HG03108 (cell line): Measurements from ENCODE around the gene STK32C.
"Not testable (repeated sequence)": the region's sequence is repeated elsewhere in the genome, so short reads cannot be mapped to it uniquely, and the experiment has no call there.

Experiments used
- ATAC-seq: cut with Tn5 transposase; IDR thresholded peaks from one replicate; pipeline ENCODE4 v1.9.1; 2021; ENCODE audit warnings: moderate library complexity; ENCODE audit not compliant: unreplicated experiment

STK32C gene

DNA sequence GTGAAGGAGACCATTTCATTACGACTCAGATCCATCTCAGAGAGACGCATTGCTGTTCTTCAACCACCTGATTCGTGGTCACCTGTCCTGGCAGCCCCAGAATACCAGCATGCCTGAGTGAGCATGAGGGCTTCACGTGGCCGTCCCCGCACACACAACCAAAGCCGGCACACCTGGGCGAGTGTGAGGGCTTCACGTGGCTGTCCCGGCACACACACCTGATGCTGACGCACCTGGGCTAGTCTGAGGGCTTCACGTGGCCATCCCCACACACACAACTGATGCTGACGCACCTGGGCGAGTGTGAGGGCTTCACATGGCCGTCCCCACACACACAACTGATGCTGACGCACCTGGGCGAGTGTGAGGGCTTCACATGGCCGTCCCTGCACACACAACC is 86.8 kb downstream of the STK32C start:
- ATAC-seq, result not testable (repeated sequence)

DNA sequence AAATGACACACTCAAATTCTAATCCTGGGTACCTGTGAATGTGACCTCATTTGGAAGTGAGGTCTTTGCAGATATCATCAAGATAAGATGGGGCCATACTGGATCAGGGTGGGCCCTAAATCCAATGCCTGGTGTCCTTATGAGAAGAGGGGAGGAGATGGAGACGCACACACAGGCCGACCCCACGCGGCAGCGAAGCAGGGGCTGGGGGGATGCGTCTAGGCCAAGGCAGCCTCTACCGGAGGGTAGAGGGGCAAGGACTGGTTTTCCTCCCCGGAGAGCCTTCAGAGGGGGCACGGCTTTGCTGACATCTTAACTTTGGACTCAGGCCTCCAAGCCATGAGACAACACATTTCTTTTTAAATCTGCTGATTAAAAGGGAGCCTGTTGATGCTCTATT is 87.7 kb downstream of the STK32C start:
- ATAC-seq, result no peak

DNA sequence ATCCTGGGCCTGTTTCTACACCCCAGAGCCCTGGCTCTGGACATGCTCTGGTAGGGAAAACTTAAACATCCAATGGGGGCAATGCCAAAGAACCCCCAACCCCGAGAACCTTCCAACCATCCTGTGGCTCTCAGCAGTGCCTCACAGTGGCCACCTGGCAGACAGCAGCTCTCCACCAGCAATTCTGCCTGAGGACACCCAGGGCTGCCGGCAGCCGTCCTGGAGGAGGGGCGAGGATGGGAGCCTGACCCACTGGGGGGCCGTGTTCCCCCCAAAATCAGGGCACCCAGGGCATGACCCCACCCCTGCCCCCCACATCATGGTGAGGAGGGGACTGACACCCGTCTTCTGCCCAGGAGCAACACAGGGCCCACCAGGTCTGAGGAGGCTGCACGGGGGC is 88.3 kb downstream of the STK32C start:
- ATAC-seq, result no peak

DNA sequence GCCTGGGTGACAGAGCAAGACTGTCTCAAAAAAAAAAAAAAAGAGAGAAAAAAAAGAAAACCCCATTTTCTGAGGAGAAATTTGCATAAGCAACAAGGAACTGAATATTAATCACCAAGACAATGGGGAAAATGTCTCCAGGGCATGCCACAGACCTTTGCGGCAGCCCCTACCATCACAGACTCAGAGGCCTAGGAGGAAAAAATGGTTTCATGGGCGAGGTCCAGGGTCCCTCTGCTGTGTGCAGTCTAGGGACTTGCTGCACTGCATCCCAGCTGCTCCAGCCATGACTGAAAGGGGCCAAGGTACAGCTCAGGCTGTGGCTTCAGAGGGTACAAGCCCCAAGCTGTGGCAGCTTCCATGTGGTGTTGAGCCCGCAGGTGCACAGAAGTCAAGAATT is 91.3 kb downstream of the STK32C start:
- ATAC-seq, result not testable (repeated sequence)

DNA sequence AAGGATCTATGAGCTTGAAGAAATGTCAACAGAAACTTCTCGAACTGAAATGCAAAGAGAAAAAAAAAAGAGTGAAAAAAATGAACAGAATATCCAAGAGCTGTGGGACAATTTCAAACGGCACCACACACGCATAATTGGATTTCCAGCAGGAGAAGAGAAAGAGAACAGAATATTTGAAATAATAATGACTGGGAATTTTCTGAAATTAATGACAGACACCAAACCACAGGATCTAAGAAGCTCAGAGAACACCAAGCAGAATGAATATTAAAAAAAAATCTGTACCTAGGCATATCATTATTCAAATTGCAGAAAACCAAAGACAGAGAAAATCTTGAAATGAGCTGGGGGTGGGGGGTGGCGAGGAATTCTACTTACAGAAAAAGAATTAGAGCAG is 93.8 kb downstream of the STK32C start:
- ATAC-seq, result no peak

DNA sequence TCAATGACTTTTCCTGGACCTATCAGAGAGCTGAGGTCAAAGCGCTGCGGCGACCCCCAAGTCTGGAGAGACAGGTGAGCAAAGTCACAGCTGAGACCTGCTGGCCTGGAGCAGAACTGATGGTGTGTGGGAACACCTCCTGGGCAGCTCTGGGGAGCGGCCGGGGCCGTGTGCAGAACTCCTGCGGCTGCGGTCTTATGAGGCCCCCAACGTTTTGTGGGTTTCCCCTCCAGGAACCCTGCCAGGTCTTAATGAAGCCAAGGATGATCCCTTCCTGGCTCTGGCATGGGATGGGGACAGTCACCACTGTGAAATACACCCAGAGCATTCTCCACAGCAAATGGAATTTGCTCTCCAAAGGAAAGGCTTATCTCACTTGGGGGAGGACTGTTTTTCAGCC is 94.9 kb downstream of the STK32C start:
- no peak for ATAC-seq

DNA sequence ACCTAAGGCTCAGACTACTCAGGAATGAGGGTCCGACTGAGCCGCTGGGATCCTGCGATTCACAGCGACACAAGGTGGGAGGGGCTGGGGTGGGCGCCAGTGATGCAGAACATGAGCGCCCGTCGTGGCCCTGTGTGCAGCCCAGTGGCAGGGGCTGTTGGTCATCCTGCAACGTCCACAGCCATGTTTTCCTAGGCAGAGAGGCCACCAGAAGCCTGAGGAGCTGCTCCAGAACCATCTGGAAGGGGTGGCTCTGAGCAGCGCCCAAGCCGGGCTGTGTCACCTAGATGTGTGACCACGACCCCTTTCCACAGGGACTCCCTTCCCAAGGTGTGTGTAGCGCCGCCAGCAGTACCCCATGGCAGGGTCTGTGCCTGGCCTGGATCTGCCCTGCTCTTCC is 96.5 kb downstream of the STK32C start:
- no peak for ATAC-seq

DNA sequence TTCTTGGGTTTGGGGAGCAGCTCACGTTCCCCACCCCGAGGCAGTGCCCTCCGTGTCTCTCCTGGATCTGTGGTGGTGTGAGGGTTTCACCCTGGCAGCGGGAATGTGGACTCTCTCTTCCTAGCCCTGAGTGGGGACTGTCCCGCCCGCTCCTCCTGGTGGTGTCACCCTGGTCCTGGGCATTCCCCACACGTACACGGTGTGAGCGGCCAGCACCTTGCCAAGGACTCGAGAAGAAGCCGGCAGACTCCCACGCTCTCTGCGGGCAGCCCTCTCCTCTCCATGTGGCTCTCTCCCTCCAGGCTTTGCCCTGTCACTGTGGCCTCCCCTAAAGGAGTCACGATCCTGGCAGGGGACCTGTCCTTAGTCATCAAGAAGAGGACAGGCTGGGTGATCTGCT is 97.0 kb downstream of the STK32C start:
- ATAC-seq, result no peak

DNA sequence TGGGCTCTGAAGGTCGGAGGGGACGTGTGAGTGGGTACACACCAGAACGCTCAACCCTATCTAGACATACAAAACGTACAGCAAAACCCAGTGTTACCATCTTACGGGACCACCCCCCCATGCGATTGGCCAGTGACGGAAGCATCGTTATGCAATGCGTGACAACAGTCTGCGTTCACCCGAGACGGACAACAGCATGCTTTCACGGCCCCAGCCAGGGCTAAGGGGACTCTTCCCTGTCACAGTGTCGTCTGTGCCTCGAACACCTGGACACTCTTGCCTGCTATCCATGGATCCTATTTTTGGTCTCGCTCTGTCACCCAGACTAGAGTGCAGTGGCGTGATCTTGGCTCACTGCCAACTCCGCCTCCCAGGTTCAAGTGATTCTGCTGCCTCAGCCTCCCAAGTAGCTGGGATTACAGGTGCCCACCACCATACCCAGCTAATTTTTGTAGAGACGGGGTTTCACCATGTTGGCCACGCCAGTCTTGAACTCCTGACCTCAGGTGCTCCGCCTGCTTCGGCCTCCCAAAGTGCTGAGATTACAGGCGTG is 97.7 kb downstream of the STK32C start:
- ATAC-seq, result no peak

DNA sequence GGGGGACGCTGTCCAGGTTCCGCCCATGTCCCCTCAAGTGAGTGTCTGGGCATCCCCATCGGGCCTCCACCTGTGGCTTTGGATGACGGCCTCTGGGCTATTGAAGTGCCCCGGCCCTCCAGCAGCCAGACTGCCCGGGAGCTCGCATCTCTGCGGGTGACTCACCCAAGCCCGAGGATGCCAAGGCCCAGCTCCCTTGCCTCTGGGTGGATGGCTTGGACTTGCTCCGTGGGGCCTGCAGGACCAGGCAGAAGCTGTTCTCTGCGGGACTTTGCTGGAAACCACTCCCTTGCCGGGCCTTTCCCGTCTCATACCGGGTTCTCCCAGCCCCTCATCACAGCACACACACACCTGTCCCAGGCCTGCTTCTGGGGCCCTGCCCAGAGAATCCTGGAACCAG is 98.6 kb downstream of the STK32C start:
- ATAC-seq, result no peak

DNA sequence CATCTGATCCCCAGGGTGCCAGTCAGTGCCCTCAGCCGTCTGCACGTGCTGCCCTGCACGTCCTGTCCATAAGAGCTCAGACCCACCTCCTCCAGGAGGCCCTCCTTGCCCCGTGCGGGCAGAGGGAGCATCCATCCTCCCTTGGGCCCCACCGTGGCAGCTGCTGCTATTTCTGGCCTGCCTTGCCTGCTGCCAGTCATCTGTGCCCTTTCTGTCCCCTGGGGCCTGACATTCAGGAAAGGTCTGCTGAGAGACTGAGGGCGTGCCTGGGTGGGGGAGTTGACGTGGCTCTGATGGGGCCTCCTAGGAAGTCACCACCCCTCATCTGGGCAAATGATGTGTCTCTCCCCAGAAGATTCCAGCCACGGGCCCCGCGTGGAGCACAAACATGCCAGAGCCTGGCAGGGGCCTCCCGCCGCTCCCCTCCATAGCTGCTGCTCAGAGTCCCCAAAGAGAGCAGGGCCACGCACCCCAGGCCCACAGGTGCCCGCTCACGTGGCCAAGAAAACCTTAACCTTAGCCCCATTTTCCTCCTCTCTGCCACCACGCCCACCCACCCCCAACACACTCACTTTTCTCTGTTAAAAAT is 99.2 kb downstream of the STK32C start:
- ATAC-seq, result no peak

DNA sequence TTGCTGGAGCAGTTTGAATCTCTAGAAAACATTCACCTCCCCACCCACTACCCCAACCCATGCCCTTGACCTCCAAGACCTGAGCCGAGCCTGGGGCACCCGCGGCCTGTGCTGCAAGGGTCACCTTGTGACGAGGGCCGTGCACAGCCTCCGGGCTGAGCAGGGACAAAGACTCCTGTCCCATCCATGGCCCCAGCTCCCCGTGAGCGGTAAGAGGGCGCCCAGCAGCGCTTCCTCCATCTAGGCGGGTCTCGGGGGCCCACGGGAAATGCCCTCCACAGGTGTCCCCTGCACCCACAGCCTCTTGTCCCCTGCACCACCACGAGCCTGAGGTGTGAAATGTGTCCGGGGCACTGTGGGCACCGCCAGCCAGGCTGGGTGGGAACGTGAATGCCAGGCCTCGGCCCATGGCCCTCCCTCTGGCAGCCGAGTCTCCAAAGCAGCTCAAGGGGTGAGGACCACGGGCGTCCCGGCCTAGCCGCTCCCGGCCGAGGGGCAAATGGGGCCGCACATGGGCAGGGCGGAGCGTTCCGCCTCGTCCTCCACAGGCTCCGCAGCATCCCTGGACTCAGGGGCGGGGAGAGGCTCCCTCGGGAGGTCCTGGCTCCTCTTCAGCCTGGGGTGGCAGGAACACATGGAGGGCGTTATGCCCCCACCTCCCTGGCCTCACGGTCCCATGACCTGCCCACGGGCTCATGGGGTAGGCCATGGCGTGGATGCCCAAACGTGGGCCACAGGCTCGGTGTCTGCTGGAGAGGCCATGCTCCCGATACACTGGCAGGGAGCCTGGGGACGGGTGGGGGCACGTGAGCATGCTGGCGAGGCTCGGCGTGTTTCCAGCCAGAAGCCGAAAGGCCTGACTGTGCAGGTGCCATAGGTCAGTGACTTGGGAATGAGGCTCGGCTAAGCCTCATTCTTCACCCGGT is 100.0 kb downstream of the STK32C start:
- ATAC-seq, result no peak

DNA sequence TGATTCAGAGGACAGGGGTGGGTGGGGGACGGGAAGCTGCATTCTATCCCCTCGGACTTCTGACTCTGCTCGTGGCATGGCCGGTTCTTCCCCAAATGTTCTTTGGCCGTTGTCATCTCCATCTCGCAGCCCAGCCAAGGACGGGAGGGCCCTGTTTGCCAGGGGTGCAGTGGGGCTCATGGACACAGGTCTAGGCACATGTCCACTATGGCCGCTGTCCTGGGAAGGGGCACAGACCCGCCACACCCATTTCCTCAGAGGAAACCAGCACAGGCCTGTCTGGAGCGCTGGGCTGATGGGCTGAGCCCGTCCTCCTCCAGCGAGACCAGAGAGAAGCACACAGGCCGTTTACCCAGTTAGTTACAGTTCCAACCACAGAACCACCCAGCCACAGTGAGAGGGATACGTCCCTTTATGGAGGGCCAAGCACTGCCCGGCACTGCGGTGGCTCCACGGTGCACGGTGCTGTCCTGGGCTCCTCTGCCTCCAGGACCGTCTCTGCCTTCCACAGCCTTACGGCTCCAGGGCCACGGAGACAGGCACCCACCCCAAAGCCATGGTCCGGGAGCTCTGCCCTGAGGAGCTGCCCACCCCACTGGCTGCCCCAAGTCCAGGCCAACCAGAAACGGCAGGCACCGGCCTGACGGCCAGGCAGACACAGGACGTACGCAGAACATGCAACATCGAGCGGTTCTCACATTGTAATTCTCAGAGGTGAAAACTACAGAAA is 100.8 kb downstream of the STK32C start:
- ATAC-seq, result no peak

DNA sequence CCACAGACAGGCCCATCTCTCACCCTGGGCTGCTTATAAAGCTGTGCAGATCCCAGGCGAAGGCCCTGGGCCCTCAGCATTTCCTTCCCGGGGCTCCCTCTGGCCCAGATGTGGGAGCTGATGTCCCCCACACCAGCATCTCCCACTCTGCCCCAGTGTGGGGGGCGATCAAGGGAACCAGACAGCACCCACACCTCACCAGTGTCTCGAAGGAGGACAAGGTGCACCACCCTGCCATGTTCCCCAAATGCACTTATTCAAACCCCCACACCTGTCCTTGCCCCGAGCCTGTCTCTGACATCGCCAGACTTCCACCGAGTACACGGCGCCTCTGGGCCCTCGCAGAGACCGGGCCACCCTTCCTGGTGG is 101.4 kb downstream of the STK32C start:
- no peak for ATAC-seq

DNA sequence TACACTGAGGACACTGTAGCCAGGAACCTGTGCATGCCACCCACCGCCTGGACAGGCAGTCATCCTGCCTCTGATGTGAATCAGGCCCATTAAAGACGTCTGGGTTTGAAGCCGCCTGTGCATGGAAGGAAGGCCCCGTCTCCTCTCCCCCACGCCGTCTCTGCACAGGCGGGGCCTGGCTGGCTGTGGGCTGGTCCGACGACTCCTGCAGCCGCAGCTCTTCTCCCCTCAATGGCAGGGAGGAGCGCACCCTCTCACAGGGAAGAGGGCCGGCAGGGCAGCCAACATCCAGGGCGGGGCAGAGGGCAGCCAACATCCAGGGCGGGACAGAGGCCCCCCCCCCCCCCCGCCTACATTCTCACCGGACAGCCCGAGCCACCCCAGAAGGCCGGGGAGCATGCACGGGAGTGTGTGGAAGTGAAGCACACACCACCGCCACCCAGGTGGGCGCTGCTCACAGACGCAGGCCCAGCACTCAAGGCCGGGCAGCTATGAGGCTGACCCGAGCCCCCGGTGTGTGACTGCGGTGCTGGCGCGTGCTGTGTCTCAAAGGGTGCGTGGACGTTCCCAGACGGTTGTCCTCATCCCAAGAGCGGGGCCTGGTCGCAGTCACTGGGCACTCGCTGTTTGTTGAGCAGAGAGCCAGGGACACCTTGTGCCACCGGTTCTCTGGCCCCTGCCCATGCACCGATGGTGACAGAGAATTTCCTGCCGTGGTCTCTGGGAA is 101.9 kb downstream of the STK32C start:
- no peak for ATAC-seq

DNA sequence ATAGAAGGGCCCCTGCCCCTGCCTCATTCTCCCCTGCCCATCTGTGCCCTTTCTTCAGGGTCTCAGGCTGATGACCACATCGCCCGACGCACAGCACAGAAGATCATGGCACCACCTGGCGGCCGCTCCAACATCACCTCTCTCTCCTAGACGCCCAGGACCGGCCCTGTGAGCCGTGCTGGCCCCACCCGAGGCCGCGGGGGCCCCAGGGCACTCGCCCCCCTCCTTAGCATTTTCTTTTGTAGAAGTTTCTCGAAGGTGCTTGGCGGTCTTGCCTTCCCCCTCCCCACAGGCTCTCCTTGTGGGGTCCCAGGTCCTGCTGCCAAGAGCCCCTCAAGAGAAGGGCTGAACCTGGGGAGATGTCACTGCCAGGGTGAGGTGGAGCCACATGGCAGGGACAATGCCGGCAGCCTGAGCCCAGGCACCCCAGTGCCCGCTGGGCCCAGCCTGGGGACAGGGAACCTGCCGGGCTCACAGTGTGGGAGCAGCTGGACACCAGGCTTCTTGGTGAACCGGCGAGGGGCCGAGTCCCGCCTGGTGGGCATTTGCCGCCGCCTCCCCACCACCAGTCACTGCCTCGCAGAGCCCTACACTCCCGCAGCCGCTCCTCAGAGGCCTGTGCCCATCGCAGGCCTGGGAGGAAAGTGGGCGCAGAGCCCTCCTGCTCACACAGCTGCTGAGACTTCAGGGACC is 102.8 kb downstream of the STK32C start:
- ATAC-seq, result no peak

DNA sequence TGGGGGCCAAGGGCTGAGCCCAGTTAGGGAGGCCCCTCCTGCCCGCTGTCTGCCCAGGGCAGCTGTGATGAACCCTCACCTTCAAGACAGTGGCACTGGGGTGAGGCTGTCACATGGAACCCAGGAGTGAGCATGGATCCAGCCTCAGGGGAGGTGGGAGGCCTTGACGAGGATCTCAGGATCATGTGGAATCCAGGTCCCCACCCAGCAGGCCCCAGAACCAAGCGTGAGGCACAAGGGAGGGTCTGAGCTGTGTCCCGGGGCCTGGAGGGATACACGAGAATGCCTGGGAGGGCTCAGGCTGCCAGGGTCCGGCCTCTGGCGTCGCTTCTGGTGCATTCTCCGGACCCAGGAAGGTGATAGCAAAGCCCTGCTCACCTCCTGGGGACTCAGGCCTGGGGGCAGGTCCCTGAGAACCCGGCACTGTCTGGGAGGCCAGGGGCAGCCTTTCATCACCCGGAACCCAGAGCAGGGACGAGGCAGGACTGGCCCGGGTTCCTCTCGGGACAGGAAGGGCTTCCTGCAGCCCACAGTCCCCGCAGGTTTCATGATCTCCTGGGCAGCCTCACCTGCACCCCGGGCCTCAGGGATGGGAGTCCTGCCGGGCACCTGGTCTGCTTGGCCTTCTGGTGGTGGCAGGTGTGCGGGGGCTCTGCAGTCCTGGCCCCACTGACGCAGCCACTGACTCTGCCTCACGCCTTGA is 103.5 kb downstream of the STK32C start:
- no peak for ATAC-seq

DNA sequence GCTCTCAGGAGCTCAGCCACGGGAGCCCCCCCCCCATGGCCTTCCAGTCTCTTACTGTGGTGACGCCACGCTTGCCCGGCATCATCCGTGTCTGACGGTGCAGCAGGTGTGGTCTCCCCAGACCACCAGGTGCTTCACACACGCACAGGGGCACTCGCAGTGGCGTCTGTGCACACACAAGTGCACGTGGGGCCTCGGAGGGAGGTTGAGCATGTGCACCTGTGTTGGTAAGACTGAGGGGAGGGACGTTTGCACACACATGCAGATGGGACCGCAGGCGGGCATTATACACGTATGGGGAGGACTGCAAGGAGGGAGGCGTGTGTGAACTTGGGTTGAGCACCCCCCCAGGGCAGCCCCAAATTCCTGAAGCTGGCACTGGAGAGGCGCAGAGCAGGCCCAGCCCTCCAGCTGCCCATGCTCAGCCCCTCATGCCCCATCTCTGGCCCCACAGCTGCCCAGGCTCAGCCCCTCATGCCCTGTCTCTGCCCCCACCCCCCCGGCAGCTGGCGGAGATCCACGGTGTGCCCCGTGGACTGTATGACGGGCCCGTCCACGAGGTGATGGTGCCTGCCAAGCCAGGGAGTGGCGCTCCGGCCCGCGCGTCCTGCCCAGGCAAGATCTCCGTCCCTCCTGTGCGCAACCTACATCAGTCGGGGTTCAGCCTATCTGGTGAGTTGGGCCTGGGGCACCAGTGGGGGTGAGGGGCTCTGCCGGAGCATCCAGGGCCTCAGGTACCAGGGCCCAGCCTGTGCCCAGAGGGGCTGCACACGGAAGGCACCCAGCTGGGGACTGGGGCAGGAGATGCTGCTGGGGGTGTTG is 104.3 kb downstream of the STK32C start:
- no peak for ATAC-seq
